IPS-15b (cell line): Measurements from ENCODE around the gene NCOA3.

Experiments used
- H3K27me3 ChIP-seq: one replicate; pipeline ENCODE4 v1.6.1; 2013; ENCODE audit warnings: low read length; ENCODE audit not compliant: control insufficient read depth, insufficient read depth
- H3K36me3 ChIP-seq: one replicate; pipeline ENCODE4 v1.6.1; 2013; ENCODE audit warnings: low read length; ENCODE audit not compliant: control insufficient read depth, insufficient read depth
- H3K4me1 ChIP-seq: one replicate; pipeline ENCODE4 v1.6.1; 2013; ENCODE audit warnings: mild to moderate bottlenecking, low read length; ENCODE audit not compliant: control insufficient read depth, insufficient read depth
- H3K4me3 ChIP-seq: one replicate; pipeline ENCODE4 v1.5.1; 2013; ENCODE audit warnings: low read depth, low read length
- H3K9ac ChIP-seq: one replicate; pipeline ENCODE4 v1.6.1; 2013; ENCODE audit warnings: low read depth, mild to moderate bottlenecking, low read length
- H3K9me3 ChIP-seq: one replicate; pipeline ENCODE4 v1.6.1; 2013; ENCODE audit warnings: mild to moderate bottlenecking, low read length; ENCODE audit not compliant: control insufficient read depth, insufficient read depth

The NCOA3 gene

DNA sequence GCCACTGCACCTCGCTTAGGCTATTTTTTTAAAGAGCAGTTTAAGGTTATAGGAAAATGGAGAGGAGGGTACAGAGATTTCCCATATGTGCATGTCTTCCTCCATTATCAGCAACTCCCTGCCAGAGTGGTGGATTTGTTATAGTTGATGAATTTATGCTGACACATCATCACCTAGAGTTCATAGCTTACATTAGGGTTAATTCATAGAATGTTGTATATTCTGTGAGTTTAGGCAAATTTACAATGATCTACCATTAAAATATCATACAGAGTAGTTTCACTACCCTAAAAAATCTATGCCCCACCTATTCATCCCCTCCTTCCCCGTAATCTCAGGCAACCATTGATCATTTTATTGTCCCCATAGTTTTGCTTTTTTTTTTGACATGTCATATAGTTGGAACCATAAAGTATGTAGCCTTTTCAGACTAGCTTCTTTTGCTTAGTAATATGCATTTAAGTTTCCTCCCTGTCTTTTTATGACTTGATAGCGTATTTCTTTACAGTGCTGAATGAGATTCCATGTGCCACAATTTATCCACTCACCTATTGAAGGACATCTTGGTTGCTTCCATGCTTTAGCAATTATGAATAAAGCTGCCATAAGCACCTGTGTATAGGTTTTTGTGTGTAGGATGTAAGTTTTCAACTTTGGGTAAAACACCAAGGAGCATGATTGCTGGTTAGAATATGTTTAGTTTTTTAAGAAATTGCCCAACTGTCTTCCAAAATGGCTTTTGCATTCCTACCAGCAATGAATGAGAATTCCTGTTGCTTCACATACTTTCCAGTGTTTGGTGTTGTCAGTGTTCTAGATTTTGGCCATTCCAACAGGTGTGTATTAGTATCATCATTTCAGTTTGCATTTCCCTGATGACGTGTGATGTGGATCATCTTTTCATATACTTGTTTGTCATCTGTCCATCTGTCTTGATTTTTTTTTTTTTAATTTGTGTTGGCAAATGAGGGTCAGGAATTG is 60.2 kb downstream of the NCOA3 start:
- Histone ChIP-seq H3K4me3 (no peak overlapping the region), H3K9ac (no peak overlapping the region), H3K9me3 (no peaks in the 10 kb centered on the region), H3K4me1 (peaks cover 21% of the 10 kb centered on the region), H3K27me3 (no peaks in the 10 kb centered on the region), H3K36me3 (no peaks in the 10 kb centered on the region)

- H3K4me1 ChIP-seq = peaks cover 3% of the 10 kb centered on the region
- no peaks in the 10 kb centered on the region for H3K36me3 ChIP-seq
- H3K9ac ChIP-seq = no peak overlapping the region
- H3K9me3 ChIP-seq = no peaks in the 10 kb centered on the region
- H3K4me3 ChIP-seq = no peak overlapping the region
- no peaks in the 10 kb centered on the region for H3K27me3 ChIP-seq
Measured at GRCh38 chr20:47566269-47566668, 64.6 kb downstream of the NCOA3 start.

DNA sequence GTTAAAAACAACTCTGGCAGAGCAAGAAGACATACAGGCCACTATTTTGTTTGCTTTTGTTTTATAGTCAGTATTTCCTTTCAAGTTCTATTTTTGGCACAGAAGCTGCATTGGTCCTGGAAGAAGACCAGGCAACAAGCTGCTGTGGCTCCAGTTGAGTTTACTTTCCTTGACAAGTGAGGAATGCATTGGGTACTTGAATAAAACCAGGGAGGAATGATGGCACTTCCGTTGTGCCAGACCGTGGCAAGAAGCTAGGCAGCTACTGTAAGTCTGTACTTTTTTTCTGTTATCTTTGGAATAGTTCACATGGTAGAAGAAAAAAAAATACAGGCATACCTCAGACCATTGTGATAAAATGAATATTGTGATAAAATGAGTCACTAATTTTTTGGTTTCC is 66.3 kb downstream of the NCOA3 start:
- Histone ChIP-seq H3K27me3 (no peaks in the 10 kb centered on the region), H3K9me3 (no peaks in the 10 kb centered on the region), H3K36me3 (no peaks in the 10 kb centered on the region), H3K9ac (no peak overlapping the region), H3K4me1 (peaks cover 5% of the 10 kb centered on the region), H3K4me3 (no peak overlapping the region)

DNA sequence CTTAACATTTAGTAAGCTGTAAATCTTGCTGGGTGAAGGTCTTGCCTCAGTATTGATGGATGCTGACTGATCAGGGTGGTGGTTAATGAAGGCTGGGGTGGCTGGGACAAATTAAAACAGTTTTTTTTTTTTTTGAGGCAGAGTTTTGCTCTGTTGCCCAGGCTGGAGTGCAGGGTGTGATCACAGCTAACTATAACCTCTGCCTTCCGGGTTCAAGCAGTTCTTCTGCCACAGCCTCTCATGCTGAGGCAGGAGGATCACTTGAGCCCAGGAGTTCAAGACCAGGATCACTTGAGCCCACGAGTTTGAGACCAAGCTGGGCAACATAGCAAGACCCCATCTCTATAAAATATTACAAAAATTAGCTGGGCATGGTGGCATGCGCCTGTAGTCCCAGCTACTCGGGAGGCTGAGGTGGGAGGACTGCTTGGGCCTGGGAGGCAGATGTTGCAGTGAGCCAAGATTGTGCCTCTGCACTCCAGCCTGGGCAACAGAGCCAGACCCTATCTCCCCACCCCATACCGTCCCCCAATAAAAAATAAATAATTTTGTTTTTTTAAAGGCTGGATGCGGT is 67.2 kb downstream of the NCOA3 start:
- Histone ChIP-seq H3K9ac (no peak overlapping the region), H3K27me3 (no peaks in the 10 kb centered on the region), H3K4me3 (no peak overlapping the region), H3K4me1 (peaks cover 10% of the 10 kb centered on the region), H3K36me3 (no peaks in the 10 kb centered on the region), H3K9me3 (no peaks in the 10 kb centered on the region)

- no peak overlapping the region for H3K9ac ChIP-seq
- H3K4me1 ChIP-seq = peaks cover 32% of the 10 kb centered on the region
- no peaks in the 10 kb centered on the region for H3K27me3 ChIP-seq
- H3K36me3 ChIP-seq = no peaks in the 10 kb centered on the region
- no peak overlapping the region for H3K4me3 ChIP-seq
- no peaks in the 10 kb centered on the region for H3K9me3 ChIP-seq
Measured at GRCh38 chr20:47571426-47571825, 69.7 kb downstream of the NCOA3 start.

GRCh38 chr20:47572105-47572729 is 70.5 kb downstream of the NCOA3 start:
- no peaks in the 10 kb centered on the region for H3K36me3 ChIP-seq
- no peak overlapping the region for H3K9ac ChIP-seq
- peaks cover 38% of the 10 kb centered on the region for H3K4me1 ChIP-seq
- H3K4me3 ChIP-seq = no peak overlapping the region
- H3K27me3 ChIP-seq = no peaks in the 10 kb centered on the region
- H3K9me3 ChIP-seq = no peaks in the 10 kb centered on the region

- Histone ChIP-seq H3K36me3 (no peaks in the 10 kb centered on the region), H3K4me3 (no peak overlapping the region), H3K9ac (no peak overlapping the region), H3K4me1 (peaks cover 42% of the 10 kb centered on the region), H3K27me3 (no peaks in the 10 kb centered on the region), H3K9me3 (no peaks in the 10 kb centered on the region)
Measured at GRCh38 chr20:47573559-47573958, 71.9 kb downstream of the NCOA3 start.

DNA sequence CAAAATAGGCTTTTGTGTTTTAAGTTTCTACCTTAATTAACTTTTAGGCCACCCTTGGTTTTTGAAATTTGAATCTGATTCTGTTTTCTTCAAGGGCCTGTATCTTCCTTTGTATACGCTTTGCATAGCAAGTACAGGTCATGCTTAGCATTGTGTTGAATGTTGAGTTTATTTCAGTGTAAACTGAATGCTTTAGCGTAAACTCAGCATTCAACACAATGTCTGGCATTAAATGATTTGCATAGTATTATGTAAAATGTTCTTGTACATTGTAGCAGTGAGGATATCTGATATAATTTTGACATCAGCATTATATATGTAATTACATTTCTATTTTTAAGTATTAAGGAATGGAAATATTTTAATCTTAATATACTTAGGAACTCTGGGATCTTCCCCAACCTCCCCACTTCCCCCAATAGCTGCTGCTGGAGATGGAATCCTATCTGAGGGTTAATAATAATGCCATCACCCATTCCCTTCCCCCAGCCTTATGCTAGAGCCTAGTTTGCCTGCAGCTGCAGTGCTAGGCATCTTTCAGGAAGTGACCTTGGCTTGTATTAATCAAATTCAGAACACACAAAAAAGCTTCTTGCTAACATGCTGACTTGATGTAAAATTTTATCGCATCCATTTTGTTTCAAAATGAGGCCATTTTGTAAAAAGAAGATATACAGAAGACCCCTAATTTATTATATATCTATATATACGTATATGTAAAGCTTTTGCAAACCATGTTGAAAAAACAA is 73.1 kb downstream of the NCOA3 start:
- Histone ChIP-seq H3K36me3 (no peaks in the 10 kb centered on the region), H3K4me1 (peaks cover 45% of the 10 kb centered on the region), H3K9me3 (no peaks in the 10 kb centered on the region), H3K27me3 (no peaks in the 10 kb centered on the region), H3K4me3 (no peak overlapping the region), H3K9ac (no peak overlapping the region)

- Histone ChIP-seq H3K4me1 (peaks cover 45% of the 10 kb centered on the region), H3K9ac (no peak overlapping the region), H3K36me3 (no peaks in the 10 kb centered on the region), H3K9me3 (no peaks in the 10 kb centered on the region), H3K27me3 (no peaks in the 10 kb centered on the region), H3K4me3 (no peak overlapping the region)
Measured at GRCh38 chr20:47576516-47577033, 74.9 kb downstream of the NCOA3 start.

GRCh38 chr20:47577314-47577713 is 75.6 kb downstream of the NCOA3 start:
- H3K4me1 ChIP-seq = peaks cover 45% of the 10 kb centered on the region
- no peak overlapping the region for H3K4me3 ChIP-seq
- no peaks in the 10 kb centered on the region for H3K36me3 ChIP-seq
- no peak overlapping the region for H3K9ac ChIP-seq
- H3K9me3 ChIP-seq = no peaks in the 10 kb centered on the region
- H3K27me3 ChIP-seq = no peaks in the 10 kb centered on the region

DNA sequence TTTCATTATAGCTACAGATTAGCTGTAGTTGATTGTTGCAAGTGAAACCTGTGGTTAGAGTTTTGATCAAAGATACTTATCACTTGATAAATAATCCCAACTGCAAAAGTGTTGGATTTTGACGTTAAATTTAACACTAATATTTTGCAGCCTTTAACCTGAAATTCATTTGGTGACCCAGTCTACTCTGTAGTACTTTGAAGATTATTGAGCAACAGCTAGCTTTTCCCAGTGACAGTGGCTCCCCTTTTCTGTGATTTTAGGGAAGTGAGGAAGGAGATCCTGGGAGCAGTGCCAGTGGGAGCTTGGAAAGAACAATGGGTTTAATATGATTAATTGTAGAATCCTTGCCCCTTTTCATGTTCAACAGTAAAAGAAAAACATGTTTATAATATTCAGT is 76.9 kb downstream of the NCOA3 start:
- Histone ChIP-seq H3K27me3 (no peaks in the 10 kb centered on the region), H3K9me3 (no peaks in the 10 kb centered on the region), H3K4me3 (no peak overlapping the region), H3K9ac (no peak overlapping the region), H3K4me1 (peaks cover 38% of the 10 kb centered on the region), H3K36me3 (no peaks in the 10 kb centered on the region)
